ENCODE measurements around the gene NR1D2. TPM values are rescaled to one million over a fixed set of nuclear protein-coding genes. Genes with fewer than 3 reads are reported as not detected.
"Not testable (repeated sequence)": the region's sequence is repeated elsewhere in the genome, so short reads cannot be mapped to it uniquely, and the experiment has no call there.

The NR1D2 gene
- total RNA-seq, 2 donors from 2014 or later, result 23.1 to 29.4 TPM

- DNase-seq; ATAC-seq; intact Hi-C loops (cut with DNase I, micrococcal nuclease): not testable (repeated sequence)
These were observed 81.6 kb downstream of the NR1D2 start for GRCh38 chr3:24026665-24027064.

- no peak for ATAC-seq
- intact Hi-C loops (cut with DNase I, micrococcal nuclease), result no loop called here
- DNase-seq, result no peak
These were observed 82.9 kb downstream of the NR1D2 start for GRCh38 chr3:24027946-24028345.

Other genes with a start within 250 kb of the NR1D2 start
- 10 to 100 TPM; 65.6 to 96.3 TPM for gene UBE2E1, start 139.3 kb upstream of the NR1D2 start, total RNA-seq
- gene NKIRAS1, start 28.3 kb upstream of the NR1D2 start, total RNA-seq, result 1 to 10 TPM; 3.4 to 5.4 TPM
- 1,000 to 10,000 TPM; 1,192 to 1,307 TPM for gene RPL15, start 28.2 kb upstream of the NR1D2 start, total RNA-seq